Measurements from ENCODE around the gene TNFSF12.

The TNFSF12 gene

DNA sequence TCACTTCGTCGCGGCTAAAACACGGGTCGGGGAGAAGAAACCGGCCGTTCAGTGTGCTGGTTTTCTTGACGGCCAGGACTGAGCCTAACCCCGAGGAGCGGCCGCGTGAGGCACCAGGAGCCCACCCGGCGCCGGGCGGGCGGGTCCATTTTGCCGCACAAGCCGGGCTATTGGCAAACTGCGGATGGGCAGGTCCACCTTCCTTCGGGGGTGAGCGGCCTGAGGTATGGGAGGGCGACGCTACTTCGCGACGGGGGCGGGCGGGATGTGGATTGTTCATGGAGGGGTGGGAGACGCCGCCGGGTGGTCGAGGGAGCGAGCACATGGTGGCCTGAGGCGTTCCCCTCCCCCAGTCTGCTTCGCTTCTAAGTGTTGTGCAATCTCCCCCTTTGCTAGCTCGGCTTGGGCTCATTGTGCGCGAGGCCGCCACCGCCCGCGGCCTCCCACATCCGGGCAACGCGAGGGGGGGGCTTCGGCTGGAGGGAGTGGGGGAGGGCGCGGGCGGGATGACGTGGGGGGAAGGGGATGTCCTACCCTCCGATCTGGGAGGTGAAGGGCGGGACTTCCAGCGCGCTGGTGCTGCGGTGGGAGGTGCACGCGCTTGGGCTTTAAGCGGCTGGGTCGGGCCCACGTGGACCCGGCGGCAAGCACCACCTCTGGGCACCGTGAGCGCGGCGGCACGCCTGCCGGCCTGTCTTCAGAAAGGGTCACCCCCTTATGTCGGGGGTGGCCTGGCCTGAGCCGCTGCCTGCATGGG is 24.6 kb downstream of the TNFSF12 start:
- peak overlapping the region; percentile 99 for H3K27ac ChIP-seq (ENCODE audit: low read depth, low read length)
- no peaks in the 10 kb centered on the region for H3K9me3 ChIP-seq (ENCODE audit: insufficient read depth, low read depth, low read length)
- peak overlapping the region; percentile 100 for H3K9ac ChIP-seq (ENCODE audit: low read depth, low read length)
- H3K4me1 ChIP-seq (ENCODE audit: insufficient read depth, low read length): peaks cover 20% of the 10 kb centered on the region
- H3K27me3 ChIP-seq (ENCODE audit: insufficient read depth, low read length): no peaks in the 10 kb centered on the region
- H3K36me3 ChIP-seq (ENCODE audit: insufficient read depth, low read length): peaks cover 77% of the 10 kb centered on the region
- under 1% methylated on average over 71 of the region's 71 CpGs for WGBS
- H3K4me3 ChIP-seq (ENCODE audit: low read length): peak overlapping the region; percentile 97

DNA sequence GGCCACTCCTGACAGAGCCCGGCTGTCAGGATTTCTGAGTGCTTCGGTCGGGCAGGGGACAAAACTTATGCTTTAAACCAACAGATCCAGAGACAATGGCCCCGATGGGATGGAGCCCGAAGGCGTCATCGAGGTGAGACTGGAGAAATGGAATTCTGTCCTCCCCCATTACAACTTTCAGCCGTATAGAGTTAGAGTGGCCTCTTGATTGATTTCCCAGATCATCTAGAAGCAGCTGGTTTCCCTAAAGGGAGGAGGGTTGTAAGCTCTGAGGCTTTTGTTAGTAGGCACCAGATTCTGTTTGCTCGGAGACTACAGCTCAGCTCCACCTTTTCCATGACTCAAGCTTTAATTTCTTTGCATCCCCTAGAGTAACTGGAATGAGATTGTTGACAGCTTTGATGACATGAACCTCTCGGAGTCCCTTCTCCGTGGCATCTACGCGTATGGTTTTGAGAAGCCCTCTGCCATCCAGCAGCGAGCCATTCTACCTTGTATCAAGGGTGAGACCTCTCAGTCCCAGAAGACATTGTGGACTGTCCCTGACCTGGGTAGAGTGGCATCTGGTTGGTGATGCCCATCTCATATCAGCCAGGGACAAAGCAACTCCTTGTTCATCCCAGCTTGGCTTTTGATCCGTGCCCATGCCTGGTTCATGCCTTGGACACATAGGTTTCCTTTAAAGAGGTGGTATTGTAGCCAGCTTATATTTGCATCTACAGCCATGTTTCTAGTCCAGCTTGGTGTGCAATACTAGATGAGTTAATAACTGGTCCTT is 25.5 kb downstream of the TNFSF12 start:
- peaks cover 20% of the 10 kb centered on the region for H3K4me1 ChIP-seq (ENCODE audit: insufficient read depth, low read length)
- H3K27me3 ChIP-seq (ENCODE audit: insufficient read depth, low read length): no peaks in the 10 kb centered on the region
- H3K9me3 ChIP-seq (ENCODE audit: insufficient read depth, low read depth, low read length): no peaks in the 10 kb centered on the region
- H3K4me3 ChIP-seq (ENCODE audit: low read length): peak overlapping the region; percentile 97
- peaks cover 75% of the 10 kb centered on the region for H3K36me3 ChIP-seq (ENCODE audit: insufficient read depth, low read length)
- H3K27ac ChIP-seq (ENCODE audit: low read depth, low read length): peak overlapping the region; percentile 99
- 41% methylated on average over 14 of the region's 15 CpGs for WGBS
- peak overlapping the region; percentile 100 for H3K9ac ChIP-seq (ENCODE audit: low read depth, low read length)

DNA sequence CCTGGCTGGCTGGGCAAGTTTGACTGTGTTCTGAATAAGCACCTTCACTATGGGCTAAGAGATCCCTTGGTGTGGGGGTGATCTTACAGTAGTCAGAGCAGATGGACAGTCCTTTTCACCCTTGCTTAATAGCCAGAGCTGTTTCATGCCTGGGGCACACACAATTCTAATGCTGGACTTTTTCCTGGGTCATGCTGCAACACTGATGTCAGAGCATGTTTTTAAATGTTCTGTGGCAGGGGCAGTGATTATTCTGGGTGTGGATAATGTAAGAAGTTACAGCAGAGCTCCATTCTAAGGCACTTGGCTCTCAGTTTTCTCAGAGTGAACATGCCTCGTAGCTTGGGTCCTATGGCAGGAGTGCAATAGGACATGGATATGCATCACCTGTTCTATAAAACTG is 26.6 kb downstream of the TNFSF12 start:
- Histone ChIP-seq H3K9ac (ENCODE audit: low read depth, low read length) (peak overlapping the region; percentile 100; the same call in 1 of the 2 replicates), H3K4me3 (ENCODE audit: low read length) (peak overlapping the region; percentile 97; the same call in 1 of the 2 replicates), H3K9me3 (ENCODE audit: insufficient read depth, low read depth, low read length) (no peaks in the 10 kb centered on the region), H3K27me3 (ENCODE audit: insufficient read depth, low read length) (no peaks in the 10 kb centered on the region), H3K36me3 (ENCODE audit: insufficient read depth, low read length) (peaks cover 64% of the 10 kb centered on the region), H3K27ac (ENCODE audit: low read depth, low read length) (peak overlapping the region; percentile 99; the same call in 1 of the 2 replicates), H3K4me1 (ENCODE audit: insufficient read depth, low read length) (peaks cover 20% of the 10 kb centered on the region)
- WGBS: 94% methylated on average over 1 of the region's 1 CpG

DNA sequence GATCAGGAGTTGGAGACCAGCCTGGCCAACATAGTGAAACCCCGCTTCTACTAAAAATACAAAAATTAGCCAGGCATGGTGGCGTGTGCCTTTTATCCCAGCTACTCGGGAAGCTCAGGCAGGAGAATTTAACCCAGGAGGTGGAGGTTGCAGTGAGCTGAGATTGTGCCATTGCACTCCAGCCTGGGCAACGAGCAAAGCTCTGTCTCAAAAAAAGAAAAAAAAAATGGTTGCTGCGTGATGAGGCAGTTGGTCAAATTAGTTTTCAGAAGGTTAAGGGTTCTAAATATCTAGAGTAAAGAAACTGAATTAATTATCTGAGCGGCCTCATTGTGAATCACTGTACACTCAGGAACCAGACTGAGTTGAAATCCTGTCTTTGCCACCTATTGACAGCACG is 27.1 kb downstream of the TNFSF12 start:
- 92% methylated on average over 7 of the region's 7 CpGs for WGBS
- peak overlapping the region; percentile 99; the same call in 1 of the 2 replicates for H3K27ac ChIP-seq (ENCODE audit: low read depth, low read length)
- H3K36me3 ChIP-seq (ENCODE audit: insufficient read depth, low read length): peaks cover 59% of the 10 kb centered on the region
- H3K9ac ChIP-seq (ENCODE audit: low read depth, low read length): 0 out of 2 replicates have a peak overlapping the region, but pooled peaks have one; percentile 3
- H3K9me3 ChIP-seq (ENCODE audit: insufficient read depth, low read depth, low read length): no peaks in the 10 kb centered on the region
- H3K27me3 ChIP-seq (ENCODE audit: insufficient read depth, low read length): no peaks in the 10 kb centered on the region
- H3K4me1 ChIP-seq (ENCODE audit: insufficient read depth, low read length): peaks cover 20% of the 10 kb centered on the region
- H3K4me3 ChIP-seq (ENCODE audit: low read length): no peak overlapping the region

DNA sequence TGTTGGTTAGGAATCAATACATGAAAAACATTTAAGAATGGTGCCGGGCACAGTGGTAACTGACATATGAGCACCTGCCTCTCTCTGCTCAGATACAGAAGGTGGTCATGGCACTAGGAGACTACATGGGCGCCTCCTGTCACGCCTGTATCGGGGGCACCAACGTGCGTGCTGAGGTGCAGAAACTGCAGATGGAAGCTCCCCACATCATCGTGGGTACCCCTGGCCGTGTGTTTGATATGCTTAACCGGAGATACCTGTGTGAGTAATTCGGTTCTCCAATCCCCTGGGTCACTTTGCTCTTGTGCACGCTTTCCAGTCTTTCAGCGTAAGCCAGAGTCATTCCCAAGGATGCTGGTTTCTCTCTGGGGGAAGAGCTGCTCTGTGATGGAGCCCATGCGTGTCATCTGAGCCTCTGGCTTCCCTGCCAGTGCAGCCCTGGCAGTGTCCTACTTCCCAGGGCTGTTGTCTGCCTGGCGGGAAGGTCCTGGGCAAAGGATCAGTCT is 27.6 kb downstream of the TNFSF12 start:
- H3K27ac ChIP-seq (ENCODE audit: low read depth, low read length): no peak overlapping the region

DNA sequence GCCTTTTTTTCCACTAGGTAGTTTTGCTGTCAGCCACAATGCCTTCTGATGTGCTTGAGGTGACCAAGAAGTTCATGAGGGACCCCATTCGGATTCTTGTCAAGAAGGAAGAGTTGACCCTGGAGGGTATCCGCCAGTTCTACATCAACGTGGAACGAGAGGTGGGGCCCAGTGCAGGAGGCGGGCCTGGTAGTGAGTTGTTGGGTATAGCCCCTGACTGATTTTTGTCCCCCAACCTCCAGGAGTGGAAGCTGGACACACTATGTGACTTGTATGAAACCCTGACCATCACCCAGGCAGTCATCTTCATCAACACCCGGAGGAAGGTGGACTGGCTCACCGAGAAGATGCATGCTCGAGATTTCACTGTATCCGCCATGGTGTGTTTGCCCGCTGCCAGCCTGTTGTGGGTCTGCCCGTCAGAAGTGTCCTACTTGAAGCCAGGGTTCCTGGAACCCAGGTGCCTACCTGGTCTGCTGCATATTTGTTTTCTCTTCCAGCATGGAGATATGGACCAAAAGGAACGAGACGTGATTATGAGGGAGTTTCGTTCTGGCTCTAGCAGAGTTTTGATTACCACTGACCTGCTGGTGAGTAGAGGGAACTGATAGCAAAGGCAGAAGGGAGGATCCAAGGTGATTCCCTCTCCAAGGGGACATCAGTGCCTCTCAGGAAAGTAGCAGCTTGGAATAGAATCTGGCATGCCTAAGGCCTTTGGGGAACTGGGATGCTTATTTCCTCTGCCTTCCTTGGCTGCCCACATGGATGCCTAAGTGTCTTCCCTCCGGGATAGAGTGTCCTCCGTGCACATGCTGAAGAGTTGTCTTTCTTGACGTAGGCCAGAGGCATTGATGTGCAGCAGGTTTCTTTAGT is 28.7 kb downstream of the TNFSF12 start:
- Histone ChIP-seq H3K36me3 (ENCODE audit: insufficient read depth, low read length) (peaks cover 53% of the 10 kb centered on the region), H3K9me3 (ENCODE audit: insufficient read depth, low read depth, low read length) (no peaks in the 10 kb centered on the region), H3K27ac (ENCODE audit: low read depth, low read length) (no peak overlapping the region), H3K4me1 (ENCODE audit: insufficient read depth, low read length) (peaks cover 15% of the 10 kb centered on the region), H3K4me3 (ENCODE audit: low read length) (no peak overlapping the region), H3K9ac (ENCODE audit: low read depth, low read length) (no peak overlapping the region), H3K27me3 (ENCODE audit: insufficient read depth, low read length) (no peaks in the 10 kb centered on the region)
- whole genome bisulfite sequencing: 94% methylated on average over 17 of the region's 17 CpGs

More for the DNA sequence above, 27.6 kb downstream of the TNFSF12 start:
- H3K9me3 ChIP-seq (ENCODE audit: insufficient read depth, low read depth, low read length): no peaks in the 10 kb centered on the region
- no peaks in the 10 kb centered on the region for H3K27me3 ChIP-seq (ENCODE audit: insufficient read depth, low read length)
- peaks cover 16% of the 10 kb centered on the region for H3K4me1 ChIP-seq (ENCODE audit: insufficient read depth, low read length)
- H3K4me3 ChIP-seq (ENCODE audit: low read length): no peak overlapping the region
- 96% methylated on average over 14 of the region's 14 CpGs for WGBS
- peaks cover 54% of the 10 kb centered on the region for H3K36me3 ChIP-seq (ENCODE audit: insufficient read depth, low read length)
- H3K9ac ChIP-seq (ENCODE audit: low read depth, low read length): 0 out of 2 replicates have a peak overlapping the region, but pooled peaks have one; percentile 3

DNA sequence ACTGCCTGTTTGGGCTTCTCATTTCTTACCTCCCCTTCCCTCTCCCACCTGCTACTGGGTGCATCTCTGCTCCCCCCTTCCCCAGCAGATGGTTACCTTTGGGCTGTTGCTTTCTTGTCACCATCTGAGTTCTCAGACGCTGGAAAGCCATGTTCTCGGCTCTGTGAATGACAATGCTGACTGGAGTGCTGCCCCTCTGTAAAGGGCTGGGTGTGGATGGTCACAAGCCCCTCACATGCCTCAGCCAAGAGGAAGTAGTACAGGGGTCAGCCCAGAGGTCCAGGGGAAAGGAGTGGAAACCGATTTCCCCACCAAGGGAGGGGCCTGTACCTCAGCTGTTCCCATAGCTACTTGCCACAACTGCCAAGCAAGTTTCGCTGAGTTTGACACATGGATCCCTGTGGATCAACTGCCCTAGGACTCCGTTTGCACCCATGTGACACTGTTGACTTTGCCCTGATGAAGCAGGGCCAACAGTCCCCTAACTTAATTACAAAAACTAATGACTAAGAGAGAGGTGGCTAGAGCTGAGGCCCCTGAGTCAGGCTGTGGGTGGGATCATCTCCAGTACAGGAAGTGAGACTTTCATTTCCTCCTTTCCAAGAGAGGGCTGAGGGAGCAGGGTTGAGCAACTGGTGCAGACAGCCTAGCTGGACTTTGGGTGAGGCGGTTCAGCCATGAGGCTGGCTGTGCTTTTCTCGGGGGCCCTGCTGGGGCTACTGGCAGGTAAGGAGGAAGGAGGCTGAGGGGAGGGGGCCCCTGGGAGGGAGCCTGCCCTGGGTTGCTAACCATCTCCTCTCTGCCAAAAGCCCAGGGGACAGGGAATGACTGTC is 30.4 kb downstream of the TNFSF12 start, which contains the start of gene CD68:
TSS of gene CD68 (plus strand) at position 638 of the 833 bp plus-strand sequence. CDS start at position 678, 40 bp downstream.
- H3K36me3 ChIP-seq (ENCODE audit: insufficient read depth, low read length): peaks cover 48% of the 10 kb centered on the region
- no peaks in the 10 kb centered on the region for H3K27me3 ChIP-seq (ENCODE audit: insufficient read depth, low read length)
- H3K9ac ChIP-seq (ENCODE audit: low read depth, low read length): no peak within 1 kb of the TSS
- 42% methylated on average over 7 of the region's 7 CpGs for WGBS
- peaks cover 15% of the 10 kb centered on the region for H3K4me1 ChIP-seq (ENCODE audit: insufficient read depth, low read length)
- peak within 1 kb of the TSS; percentile 49; the same call in 1 of the 2 replicates for H3K27ac ChIP-seq (ENCODE audit: low read depth, low read length)
- H3K4me3 ChIP-seq (ENCODE audit: low read length): no peak within 1 kb of the TSS
- H3K9me3 ChIP-seq (ENCODE audit: insufficient read depth, low read depth, low read length): no peaks in the 10 kb centered on the region

DNA sequence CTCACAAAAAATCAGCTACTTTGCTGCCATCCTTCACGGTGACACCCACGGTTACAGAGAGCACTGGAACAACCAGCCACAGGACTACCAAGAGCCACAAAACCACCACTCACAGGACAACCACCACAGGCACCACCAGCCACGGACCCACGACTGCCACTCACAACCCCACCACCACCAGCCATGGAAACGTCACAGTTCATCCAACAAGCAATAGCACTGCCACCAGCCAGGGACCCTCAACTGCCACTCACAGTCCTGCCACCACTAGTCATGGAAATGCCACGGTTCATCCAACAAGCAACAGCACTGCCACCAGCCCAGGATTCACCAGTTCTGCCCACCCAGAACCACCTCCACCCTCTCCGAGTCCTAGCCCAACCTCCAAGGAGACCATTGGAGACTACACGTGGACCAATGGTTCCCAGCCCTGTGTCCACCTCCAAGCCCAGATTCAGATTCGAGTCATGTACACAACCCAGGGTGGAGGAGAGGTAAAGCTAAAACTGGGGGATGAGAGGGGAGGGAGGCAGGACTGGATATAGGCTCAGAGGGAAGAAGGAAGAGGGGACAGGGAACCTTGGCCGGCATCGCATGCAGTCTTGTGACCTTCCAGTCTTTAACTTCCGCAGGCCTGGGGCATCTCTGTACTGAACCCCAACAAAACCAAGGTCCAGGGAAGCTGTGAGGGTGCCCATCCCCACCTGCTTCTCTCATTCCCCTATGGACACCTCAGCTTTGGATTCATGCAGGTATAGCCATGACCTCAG is 31.2 kb downstream of the TNFSF12 start:
- no peaks in the 10 kb centered on the region for H3K27me3 ChIP-seq (ENCODE audit: insufficient read depth, low read length)
- H3K4me1 ChIP-seq (ENCODE audit: insufficient read depth, low read length): peaks cover 7% of the 10 kb centered on the region; the same call in 1 of the 2 replicates
- no peaks in the 10 kb centered on the region for H3K9me3 ChIP-seq (ENCODE audit: insufficient read depth, low read depth, low read length)
- H3K27ac ChIP-seq (ENCODE audit: low read depth, low read length): no peak overlapping the region; the same call in 1 of the 2 replicates
- no peak overlapping the region for H3K9ac ChIP-seq (ENCODE audit: low read depth, low read length)
- peaks cover 42% of the 10 kb centered on the region for H3K36me3 ChIP-seq (ENCODE audit: insufficient read depth, low read length)
- no peak overlapping the region for H3K4me3 ChIP-seq (ENCODE audit: low read length)
- WGBS: 87% methylated on average over 12 of the region's 12 CpGs

DNA sequence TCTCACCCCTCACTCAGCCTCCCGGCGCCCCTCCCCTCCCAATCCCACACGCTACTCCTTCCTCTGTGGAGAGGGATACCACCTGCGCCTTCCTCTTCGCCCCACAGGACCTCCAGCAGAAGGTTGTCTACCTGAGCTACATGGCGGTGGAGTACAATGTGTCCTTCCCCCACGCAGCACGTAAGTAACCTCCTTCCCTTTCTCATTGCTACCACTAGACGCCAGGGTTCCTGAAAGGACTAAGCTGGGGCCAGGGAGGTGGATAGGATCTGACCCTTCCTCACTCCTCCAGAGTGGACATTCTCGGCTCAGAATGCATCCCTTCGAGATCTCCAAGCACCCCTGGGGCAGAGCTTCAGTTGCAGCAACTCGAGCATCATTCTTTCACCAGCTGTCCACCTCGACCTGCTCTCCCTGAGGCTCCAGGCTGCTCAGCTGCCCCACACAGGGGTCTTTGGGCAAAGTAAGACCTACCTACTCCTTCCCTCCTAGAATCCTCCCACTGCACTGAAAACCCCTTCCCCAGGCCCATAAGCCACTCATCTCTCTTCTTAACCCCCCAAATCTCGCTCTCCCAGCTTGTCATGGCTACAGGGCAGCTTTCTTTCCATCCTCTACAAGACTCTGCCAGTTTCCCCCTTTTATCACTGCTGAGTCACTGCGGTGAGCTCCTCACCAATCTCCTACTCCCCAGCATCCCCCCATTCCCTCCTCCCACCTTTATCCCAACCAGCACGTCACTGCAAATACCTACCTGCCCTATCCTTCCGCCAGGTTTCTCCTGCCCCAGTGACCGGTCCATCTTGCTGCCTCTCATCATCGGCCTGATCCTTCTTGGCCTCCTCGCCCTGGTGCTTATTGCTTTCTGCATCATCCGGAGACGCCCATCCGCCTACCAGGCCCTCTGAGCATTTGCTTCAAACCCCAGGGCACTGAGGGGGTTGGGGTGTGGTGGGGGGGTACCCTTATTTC is 32.0 kb downstream of the TNFSF12 start:
- H3K4me1 ChIP-seq (ENCODE audit: insufficient read depth, low read length): no peaks in the 10 kb centered on the region
- 88% methylated on average over 23 of the region's 23 CpGs for WGBS
- no peak overlapping the region for H3K4me3 ChIP-seq (ENCODE audit: low read length)
- H3K9me3 ChIP-seq (ENCODE audit: insufficient read depth, low read depth, low read length): no peaks in the 10 kb centered on the region
- H3K9ac ChIP-seq (ENCODE audit: low read depth, low read length): no peak overlapping the region
- H3K36me3 ChIP-seq (ENCODE audit: insufficient read depth, low read length): peaks cover 38% of the 10 kb centered on the region
- no peaks in the 10 kb centered on the region for H3K27me3 ChIP-seq (ENCODE audit: insufficient read depth, low read length)
- no peak overlapping the region for H3K27ac ChIP-seq (ENCODE audit: low read depth, low read length)
